Fibroblast of the aortic adventitia (primary cell): ENCODE results near the gene SLC4A3. TPM values are rescaled to one million over a fixed set of nuclear protein-coding genes. Genes with fewer than 3 reads are reported as not detected.

ENCODE experiments used
- DNase-seq: peaks from one replicate; pipeline ENCODE4 v3.0.0-alpha.2; 2010; ENCODE audit warnings: low read depth
- H3K4me3 ChIP-seq: 2 replicates; pipeline ENCODE4 v1.5.1; 2011; ENCODE audit warnings: low read depth, mild to moderate bottlenecking, control low read depth, low read length, moderate library complexity
- CTCF ChIP-seq: IDR thresholded peaks from 2 replicates; pipeline ENCODE4 v1.5.1; 2011; ENCODE audit warnings: mild to moderate bottlenecking, low read length, control low read depth, inconsistent platforms; ENCODE audit not compliant: insufficient read depth
- total RNA-seq: library from RNA; depleted of rRNA; stranded (reverse); fragments of >200 nt; gene quantifications from 2 replicates; pipeline ENCODE4 v1.2.3, GENCODE V29; 2012; ENCODE audit warnings: low replicate concordance

Gene SLC4A3
- total RNA-seq, 1 donor: 2.5 TPM

GRCh38 chr2:219661197-219661954 is 33.9 kb downstream of the SLC4A3 start:
- DNase-seq: peak; percentile 69
- no peak for TF ChIP-seq CTCF
- H3K4me3 ChIP-seq: no peak overlapping the region

- H3K4me3 ChIP-seq: no peak overlapping the region
- TF ChIP-seq CTCF: no peak
- peak; percentile 81 for DNase-seq
Observed at GRCh38 chr2:219661955-219662395, 34.5 kb downstream of the SLC4A3 start.

- TF ChIP-seq CTCF: no peak
- H3K4me3 ChIP-seq: no peak overlapping the region
- peak; percentile 40 for DNase-seq
Observed at GRCh38 chr2:219662566-219662965, 35.1 kb downstream of the SLC4A3 start.

- H3K4me3 ChIP-seq: no peak overlapping the region
- TF ChIP-seq CTCF: no peak
Observed at GRCh38 chr2:219663116-219663762, 35.8 kb downstream of the SLC4A3 start.

GRCh38 chr2:219664041-219664440 is 36.6 kb downstream of the SLC4A3 start:
- DNase-seq: no peak
- no peak overlapping the region for H3K4me3 ChIP-seq
- TF ChIP-seq CTCF: no peak

More at GRCh38 chr2:219663116-219663762, 35.8 kb downstream of the SLC4A3 start:
- DNase-seq: no peak

GRCh38 chr2:219664944-219665343 is 37.5 kb downstream of the SLC4A3 start:
- DNase-seq: peak; percentile 70
- no peak overlapping the region for H3K4me3 ChIP-seq
- no peak for TF ChIP-seq CTCF
